Activated CD8-positive, alpha-beta memory T cell treated with anti-CD3 and anti-CD28 coated beads for 36 hours (primary cell): ENCODE measurements around the gene IGLON5. TPM values are rescaled to one million over a fixed set of nuclear protein-coding genes. Genes with fewer than 3 reads are reported as not detected.

Experiments used
- CTCF ChIA-PET: fragments of 350-600 bp; sonication (Branson Sonifier 250); formaldehyde crosslinking; loops from one replicate; lab custom pipeline; 2021; ENCODE audit warnings: antibody characterized with exemption; lab: Charles Lee
- POLR2A ChIA-PET: fragments of 350-600 bp; sonication (Branson Sonifier 250); formaldehyde crosslinking; loops from one replicate; lab custom pipeline; 2021; ENCODE audit warnings: antibody characterized with exemption; lab: Charles Lee
- total RNA-seq, 2 experiments: library from RNA; stranded (reverse); gene quantifications; one replicate each; pipeline ENCODE4 v1.2.3, GENCODE V29; 2021

Gene IGLON5
- total RNA-seq: under 1 TPM; 0.19 to 0.21 TPM

DNA sequence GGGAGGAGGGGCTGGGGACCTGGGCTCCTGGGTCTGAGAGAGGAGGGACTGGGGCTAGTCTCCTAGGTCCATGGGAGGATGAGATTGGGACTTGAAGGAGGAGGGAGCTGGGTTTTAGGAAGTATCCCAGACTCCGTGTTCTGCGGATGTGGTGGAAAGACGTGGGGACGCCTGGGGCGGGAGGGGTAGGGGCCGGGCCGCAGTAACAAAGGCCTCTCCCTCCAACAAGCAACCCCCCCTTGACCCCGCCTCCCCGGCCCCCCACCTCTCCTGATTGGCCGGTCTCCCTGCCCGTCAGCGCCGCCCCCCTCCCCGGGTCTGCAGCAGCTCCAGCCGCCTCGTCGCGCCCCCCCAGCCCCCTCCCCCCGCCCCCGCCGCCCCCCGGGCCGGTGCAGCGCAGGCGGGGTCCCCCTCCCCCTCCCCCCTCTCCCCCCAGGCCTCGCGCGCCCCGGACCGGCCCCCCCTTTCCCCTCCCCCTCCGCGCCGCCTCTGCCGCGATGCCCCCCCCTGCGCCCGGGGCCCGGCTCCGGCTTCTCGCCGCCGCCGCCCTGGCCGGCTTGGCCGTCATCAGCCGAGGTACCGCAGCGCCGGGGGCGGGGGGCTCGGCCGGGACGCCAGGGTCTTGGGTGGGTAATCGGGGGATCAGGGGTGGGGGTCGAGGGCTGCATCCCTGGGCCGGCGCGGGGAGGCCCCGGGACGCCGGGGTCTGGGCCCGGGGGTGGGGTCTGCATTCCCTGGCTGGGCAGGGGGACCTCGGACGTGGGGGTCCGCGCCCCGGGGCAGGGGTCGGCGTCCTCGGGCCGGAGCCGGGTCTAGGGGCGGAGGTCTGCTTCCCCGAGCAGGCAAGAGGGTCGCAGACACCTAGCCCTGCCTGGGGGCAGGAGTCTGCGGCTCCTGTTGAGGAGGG, at the start of gene IGLON5:
Gene IGLON5, plus strand, starts transcription at position 294 of the 907 bp plus-strand sequence. Its CDS starts 204 bp downstream, at position 498.
- POLR2A ChIA-PET: no interaction called here

DNA sequence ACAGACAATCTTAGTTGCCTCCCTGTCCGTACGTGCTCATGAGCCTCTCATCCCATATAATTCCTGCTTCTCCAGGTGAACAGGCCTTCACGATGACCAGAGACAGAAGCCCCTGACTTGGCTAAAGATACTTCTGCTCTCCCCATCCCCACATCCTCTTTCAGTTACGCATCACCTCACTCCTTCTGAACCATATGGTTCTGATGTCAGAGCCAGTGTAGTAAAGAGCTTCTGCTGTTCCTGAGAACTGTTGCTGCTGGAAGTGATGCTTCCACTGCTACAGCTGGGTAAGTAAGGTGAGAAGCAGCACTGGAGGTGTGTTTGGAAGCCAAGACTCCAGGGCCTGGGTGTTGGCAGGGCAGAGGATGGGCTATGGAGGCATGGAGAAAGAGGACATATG, 47.6 kb upstream of the IGLON5 start:
- ChIA-PET CTCF (no interaction called here), POLR2A (no interaction called here)

More for the DNA sequence above, at the start of gene IGLON5:
- CTCF ChIA-PET: no interaction called here

DNA sequence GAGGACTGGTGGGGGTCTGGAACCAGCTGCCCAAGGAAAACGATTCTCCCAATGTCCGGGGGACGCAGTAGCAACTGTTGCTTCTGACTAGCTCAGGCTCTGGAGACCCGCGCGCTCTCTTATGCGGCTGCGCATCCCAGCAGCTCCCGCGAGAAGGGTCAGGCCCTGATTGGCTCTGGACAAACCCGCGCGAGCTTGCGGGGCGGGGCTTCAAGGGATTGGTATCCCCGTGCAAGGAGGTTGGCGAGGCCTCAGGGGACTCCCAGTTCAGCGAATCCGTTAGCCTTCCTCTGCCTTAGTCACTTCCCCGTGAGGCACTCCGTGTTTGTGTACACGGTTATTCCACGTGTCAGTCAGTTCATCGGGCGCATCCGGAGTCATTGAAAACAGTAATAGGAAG, 40.4 kb upstream of the IGLON5 start:
- ChIA-PET POLR2A (no interaction called here), CTCF (interaction anchor here (1.5 kb wide), 1 partner anchor 11 kb away, joined by 4 read pairs; no protein-coding TSS in a partner anchor)

DNA sequence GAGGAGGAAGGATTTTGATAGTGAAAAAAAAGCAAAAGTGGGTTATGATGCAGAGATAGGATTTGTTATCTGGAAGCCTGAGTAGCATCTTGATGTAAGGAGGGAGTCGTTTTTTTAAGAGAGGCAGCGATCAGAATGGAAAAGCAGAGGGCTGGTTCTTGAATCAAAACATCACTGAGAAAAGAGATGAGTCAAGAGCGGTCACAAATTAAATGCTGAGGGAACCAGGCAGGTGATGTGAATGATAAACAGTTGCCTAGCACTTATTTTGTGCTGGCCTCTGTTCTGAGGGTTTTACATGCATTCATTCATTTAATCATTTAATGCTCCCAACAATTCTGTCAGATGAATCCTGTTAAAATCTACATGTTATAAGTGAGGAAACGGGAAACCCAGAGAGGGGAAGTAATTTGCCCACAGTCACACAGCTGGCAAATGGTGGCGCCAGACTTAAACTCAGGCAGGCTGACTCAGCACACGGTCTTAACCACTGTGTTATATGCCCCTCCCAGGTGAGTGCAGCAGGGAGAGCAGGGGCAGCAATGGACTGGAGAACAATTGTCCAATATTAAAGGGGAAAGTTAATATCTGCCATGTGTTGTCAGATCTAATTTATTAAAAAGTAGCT, 39.1 kb upstream of the IGLON5 start:
- CTCF ChIA-PET: interaction anchor here (1.0 kb wide), 1 partner anchor 13 kb away, joined by 3 read pairs; no protein-coding TSS in a partner anchor

DNA sequence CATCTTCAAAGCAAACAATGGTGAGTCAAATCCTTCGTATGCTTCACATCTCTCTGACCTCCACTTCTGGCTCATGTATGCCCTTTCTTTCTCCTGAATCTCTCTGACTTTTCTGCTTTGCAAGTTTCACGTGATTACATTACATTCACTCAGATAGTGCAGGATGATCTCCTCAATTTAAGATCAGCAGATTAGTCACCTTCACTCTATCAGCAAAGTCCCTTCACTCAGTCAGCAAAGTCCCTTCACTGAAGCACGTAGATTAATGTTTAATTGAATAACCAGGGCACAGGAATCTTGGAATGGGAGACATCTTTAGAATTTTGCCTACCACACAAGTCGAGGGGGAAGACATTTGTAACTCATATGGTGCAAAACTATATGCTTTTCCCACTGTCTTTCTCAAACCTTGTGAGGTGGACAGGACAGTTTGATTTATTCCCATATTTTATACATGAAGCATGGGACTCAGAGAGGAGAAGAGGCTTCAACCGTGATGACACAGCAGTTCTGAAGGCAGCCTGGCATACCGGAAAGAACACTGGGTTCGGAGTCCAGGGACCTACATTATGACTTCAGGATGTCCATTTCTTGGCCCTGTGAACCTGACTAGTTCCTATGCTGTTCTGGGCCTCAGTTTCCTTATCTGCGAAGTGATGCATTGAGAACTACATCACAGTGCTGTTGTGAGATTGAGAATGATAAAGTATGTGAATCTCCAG, 37.2 kb upstream of the IGLON5 start:
- CTCF ChIA-PET: no interaction called here
- POLR2A ChIA-PET: no interaction called here

More for the DNA sequence above, 39.1 kb upstream of the IGLON5 start:
- POLR2A ChIA-PET: no interaction called here

DNA sequence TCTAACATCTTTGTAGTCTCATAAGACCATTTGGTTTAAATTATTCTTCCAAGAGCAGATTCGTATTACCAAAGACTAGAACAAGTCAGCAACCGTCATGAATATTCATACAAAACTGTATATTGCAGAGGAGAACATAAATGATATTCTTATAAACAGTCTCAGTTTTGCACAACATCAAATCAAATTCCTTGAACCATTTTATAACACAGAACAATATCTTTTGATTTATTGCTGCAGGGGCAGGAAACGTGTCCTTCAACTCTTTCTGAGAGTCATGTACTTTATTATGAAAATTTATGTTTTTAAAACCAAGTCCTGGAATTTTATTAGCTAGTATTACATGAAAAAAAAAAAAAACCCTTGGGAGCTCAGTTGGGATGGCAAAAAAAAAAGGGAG, 34.3 kb upstream of the IGLON5 start:
- CTCF ChIA-PET: interaction anchor here (0.6 kb wide), 1 partner anchor 277 kb away, joined by 4 read pairs; no protein-coding TSS in a partner anchor

DNA sequence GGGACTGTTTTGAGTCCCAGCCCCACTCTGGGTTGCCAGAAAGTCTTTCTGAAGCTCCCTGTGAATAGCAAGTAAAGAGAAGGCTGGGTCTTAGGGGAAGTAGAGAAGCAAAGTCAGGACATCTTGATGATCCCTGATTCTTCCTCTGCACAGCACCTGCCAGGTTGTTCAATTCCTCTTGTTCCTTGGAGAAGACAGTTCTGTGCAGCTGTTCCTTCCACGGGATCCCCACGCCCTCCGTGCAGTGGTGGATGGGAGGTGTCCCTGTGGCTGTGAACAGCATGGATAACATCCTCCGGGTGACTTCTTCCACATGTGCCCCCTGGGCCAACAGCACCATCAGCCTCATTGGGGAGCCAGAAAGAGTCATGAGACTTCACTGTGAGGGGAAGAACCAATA, 29.1 kb upstream of the IGLON5 start:
- POLR2A ChIA-PET: no interaction called here
- CTCF ChIA-PET: interaction anchor here (1.1 kb wide), 1 partner anchor 123 kb away, joined by 5 read pairs; no protein-coding TSS in a partner anchor

More for the DNA sequence above, 34.3 kb upstream of the IGLON5 start:
- POLR2A ChIA-PET: no interaction called here

DNA sequence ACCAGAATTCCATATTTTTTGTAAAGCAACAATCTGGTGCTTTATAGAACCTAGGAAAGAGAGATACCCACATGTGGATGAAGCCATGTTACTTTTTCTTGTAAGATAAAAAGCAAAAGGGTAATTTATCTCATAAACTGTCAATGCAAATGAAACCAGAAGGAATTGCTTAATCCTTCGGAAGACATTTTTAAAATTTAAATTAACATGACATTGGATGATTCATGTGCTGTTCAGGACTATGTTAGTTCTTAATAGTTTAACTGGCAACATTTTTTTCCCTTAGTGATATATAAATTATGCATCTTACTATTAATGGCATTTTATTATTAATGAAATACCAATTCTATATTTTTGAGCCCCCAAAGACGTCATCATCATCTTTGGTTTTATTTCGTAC, 25.8 kb upstream of the IGLON5 start:
- ChIA-PET POLR2A (no interaction called here), CTCF (no interaction called here)

DNA sequence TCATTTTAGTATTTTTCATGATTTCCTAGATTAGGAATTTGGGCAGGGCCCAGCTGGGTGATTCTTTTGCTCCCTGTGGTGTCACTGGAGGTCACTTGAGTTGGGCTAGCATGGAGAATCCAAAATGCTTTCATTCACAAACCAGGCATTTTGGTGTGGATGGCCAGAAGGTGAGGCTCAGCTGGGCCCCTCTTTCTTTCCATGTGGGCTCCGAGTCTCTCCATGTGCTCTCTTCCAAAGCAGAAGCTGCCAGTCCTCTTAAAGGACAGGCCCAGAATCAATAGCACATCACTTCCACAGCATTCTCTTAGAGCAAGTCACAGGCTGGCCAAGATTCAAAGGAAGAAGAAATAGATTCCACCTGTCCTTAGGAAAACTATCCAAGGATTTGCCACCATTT, 21.8 kb upstream of the IGLON5 start:
- ChIA-PET CTCF (no interaction called here), POLR2A (no interaction called here)

DNA sequence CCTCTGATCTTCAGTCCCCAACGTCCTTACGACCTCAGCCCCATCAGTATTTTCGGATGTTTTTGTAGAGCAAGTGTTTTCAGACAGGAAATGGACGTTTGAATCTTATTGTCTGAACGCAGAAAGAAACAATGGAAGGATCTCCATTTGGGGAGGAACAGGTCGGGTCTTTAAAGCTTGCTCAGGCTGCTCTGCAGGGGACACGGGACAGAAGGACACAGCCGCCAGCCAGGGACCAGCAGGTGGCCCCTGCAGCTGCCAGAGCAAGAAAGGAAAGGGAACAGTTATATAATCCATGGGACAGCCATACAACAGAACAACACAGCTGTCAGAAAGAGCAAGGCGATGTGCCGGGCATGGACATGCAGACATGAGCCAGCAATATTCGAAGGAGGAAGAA, 18.5 kb upstream of the IGLON5 start:
- ChIA-PET CTCF (no interaction called here), POLR2A (no interaction called here)

DNA sequence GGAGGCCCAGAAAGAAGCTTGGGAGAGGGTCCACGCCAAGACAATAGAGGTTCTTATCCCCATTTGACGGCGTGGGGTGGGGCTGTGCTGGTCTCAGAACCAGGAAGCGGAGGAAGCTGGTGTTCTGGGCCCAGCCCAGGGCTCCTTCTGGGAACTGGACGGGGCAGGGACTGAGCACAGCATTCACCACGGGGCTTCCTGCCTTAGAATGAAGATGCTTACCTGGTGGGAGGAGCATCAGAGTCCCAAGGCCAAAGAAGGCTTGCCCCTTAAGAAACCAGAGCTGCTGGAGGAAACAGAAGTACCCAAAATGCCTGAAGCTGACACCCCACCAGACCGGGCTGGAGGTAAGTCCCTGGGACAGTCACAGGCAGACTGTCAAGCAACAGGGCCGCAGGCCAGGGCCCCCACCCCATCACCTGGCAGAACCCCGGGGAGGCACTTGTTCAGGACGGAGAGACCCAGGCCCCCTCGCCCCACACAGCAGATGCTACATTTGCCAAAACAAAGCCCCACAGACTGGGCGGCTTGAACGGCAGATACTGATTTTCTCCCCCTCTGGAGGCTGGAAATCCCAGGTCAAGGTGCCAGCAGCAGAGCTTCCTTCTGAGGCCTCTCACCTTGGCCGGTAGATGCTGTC, 17.8 kb upstream of the IGLON5 start:
- CTCF ChIA-PET: no interaction called here
- POLR2A ChIA-PET: no interaction called here

DNA sequence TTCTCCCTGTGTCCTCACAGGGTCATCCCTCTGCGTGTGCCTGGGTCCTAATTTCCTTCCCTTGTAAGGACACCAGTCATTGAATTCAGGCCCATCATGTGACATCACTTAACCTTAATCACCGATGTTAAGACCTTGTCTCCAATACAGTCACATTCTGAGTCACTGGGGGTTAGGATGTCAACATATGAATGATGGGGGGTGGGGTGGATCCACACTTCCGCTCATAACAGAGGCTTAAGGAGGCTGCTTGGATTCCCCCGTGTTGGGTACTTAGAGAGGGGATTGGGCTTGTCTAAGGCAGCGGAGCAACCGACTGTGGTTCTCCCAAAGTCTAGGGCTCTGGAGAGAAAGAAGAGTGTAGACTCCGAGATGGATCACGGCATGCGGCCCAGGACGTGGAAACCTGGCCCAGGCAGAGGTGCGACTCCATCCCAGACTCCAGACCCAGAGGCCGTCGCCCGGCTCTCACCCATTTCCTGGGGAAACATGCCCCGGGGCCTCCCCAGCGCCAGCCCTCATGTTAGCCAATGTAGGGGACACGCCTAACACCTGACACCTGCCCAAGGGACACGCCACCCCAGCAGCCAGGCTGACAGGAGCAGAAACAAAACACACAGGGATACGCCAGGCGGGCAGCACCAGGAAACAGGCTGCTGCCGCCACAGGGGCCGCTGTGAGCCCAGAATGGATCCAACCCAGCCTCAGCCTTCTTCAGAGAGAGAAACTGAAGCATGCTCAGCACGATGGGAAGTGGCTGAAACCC, 17.1 kb upstream of the IGLON5 start:
- CTCF ChIA-PET: no interaction called here
- POLR2A ChIA-PET: no interaction called here

DNA sequence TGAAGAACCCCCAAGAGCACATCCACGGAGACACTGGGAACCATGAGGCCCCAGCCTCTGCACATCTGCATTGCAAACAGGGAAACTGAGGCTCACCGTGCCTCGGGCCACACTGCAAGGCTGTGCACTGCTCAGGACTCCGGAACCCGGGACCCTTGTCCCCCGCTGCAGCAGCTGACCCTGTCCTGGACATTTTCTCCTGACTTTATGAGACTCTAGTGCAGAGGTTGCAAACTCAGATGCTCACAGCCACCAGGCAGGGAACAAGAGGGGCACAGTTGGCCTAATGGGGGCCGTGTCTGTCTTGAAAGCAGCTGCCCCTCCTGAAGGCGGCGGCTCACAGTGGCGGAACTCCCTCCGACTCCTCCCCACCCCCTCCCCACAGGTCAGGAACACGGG, 16.5 kb upstream of the IGLON5 start:
- CTCF ChIA-PET: no interaction called here
- POLR2A ChIA-PET: no interaction called here

DNA sequence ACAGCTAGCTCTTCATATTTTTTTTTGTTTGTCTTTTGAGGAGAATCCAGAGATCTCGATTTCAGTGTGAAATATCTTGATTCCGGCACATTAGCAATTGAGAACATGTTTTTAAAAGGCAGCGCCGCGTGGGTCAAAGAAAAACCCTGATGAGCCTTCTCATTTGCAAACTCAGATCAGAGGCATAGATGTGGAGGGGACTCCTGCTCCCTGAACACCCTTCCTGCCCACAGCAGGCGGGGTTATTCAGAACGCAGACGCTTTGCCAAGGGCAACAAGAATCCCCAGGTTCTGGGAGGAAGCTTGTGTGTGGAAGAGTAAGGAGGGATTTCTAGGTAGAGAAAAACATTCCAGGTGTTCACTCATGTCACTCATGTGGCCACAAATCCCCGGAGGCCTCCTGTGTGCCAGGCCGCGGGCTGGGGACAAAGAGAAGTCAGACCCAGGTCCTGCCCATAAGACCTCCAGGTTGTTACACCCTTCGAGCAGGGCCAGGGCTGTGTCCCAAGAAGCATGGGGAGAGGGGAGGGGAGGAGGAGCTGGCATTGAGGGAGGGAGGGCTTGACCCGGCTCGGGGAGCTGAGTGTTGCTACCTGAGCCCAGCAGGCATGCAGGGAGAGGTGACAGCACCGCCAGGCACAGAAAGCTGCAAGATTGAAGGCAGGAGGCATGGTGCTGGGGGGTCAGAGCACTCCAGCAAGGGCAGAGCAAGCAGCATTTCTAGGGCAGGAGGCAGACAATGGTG, 15.9 kb upstream of the IGLON5 start:
- CTCF ChIA-PET: no interaction called here
- POLR2A ChIA-PET: no interaction called here

DNA sequence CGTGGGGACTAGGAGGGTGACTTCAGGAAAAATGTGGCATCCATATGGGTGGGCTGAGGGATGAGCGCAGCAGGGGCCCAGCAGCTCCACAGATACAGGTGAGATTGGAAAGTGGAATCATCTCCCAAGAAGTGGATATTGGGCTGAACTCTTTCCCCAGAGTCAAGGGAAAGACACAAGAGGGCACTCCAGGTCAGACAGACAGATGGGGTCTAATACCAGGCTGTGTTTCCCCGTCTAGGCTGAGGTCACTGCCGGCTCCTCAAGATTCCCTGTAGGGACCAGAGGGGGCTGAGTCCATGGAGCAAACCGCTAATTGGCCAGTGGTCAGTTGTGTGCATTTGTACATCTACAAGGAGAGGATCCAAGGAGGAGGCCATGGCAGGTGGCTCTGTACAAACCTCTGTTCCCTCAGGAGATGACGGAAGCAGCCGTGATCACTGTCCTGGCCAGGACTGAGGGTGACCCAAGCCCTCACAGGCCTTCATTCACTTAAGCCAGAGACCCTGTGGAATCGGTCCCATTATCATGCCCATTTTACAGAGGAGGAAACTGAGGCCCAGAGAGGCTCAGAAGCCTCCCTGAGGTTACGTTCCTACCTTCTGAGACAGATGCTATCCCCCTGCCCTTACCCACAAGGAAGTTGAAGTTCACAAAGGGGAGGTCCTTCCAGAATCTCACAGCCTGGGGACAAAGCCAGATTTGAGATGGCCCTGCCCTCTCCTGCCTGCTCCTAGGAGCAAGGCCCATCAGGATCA, 14.9 kb upstream of the IGLON5 start:
- POLR2A ChIA-PET: no interaction called here
- CTCF ChIA-PET: no interaction called here

DNA sequence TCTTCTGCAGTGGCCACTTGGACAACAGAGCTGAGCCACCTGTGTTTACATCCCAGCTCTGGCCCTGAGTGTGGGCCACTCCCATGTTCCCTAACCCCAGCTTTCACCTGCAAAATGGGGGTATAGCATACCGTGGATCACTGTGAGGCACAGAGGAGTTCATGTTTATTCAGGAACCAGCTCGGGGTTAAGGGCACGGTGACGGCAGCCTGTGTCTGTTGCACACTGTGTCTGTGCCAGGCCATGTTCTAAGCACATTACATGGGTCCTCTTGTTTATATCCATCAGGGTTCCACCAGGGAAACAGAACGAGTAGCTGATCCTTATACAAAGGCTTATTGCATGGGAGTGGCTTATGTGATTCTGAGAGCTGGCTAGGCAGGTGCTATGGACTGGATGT, 14.0 kb upstream of the IGLON5 start:
- ChIA-PET CTCF (interaction anchor here (0.8 kb wide), 1 partner anchor 38 kb away, joined by 3 read pairs; no protein-coding TSS in a partner anchor), POLR2A (interaction anchor here (0.6 kb wide), 1 partner anchor 85 kb away, joined by 12 read pairs; no protein-coding TSS in a partner anchor)

DNA sequence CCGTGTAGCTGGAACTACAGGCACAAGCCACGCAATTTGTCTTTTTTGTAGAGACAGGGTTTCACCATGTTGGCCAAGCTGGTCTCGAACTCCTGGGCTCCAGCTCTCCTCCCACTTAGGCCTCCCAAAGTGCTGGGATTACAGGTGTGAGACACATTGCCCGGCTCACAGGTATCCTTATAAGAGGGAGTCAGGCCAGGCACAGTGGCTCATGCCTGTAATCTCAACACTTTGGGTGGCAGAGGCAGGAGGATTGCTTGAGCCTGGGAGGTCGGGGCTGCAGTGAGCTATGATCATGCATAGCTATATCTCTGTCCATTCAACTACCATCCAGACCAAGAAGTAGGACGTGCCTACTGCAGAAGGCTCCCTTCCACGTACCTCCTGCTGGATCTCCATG, 10.2 kb upstream of the IGLON5 start:
- POLR2A ChIA-PET: no interaction called here
- CTCF ChIA-PET: no interaction called here
